HG03575 (cell line): ENCODE results near the gene COL20A1.

Source experiments
- ATAC-seq: cut with Tn5 transposase; IDR thresholded peaks from one replicate; pipeline ENCODE4 v1.9.1; 2021; ENCODE audit not compliant: unreplicated experiment, insufficient number of reproducible peaks, low FRiP score; ENCODE audit errors: extremely low read depth

The COL20A1 gene

GRCh38 chr20:63287697-63288580 is 5.0 kb upstream of the COL20A1 start:
- no peak for ATAC-seq

GRCh38 chr20:63288581-63289251 is 4.3 kb upstream of the COL20A1 start:
- ATAC-seq = no peak

- ATAC-seq = no peak
These were observed 3.5 kb upstream of the COL20A1 start for GRCh38 chr20:63289311-63290135.

- ATAC-seq = no peak
These were observed 2.8 kb upstream of the COL20A1 start for GRCh38 chr20:63290136-63290676.

GRCh38 chr20:63290677-63291472 is 2.1 kb upstream of the COL20A1 start:
- ATAC-seq = no peak

GRCh38 chr20:63291811-63292210 is 1.2 kb upstream of the COL20A1 start:
- no peak for ATAC-seq

GRCh38 chr20:63292292-63292701 is 689 bp upstream of the COL20A1 start:
- ATAC-seq = no peak

- no peak for ATAC-seq
These were observed 470 bp downstream of the COL20A1 start for GRCh38 chr20:63293456-63293855.

GRCh38 chr20:63293871-63294535 is 1.0 kb downstream of the COL20A1 start:
- ATAC-seq = no peak

- no peak for ATAC-seq
These were observed 1.5 kb downstream of the COL20A1 start for GRCh38 chr20:63294536-63294900.

- no peak for ATAC-seq
These were observed 2.0 kb downstream of the COL20A1 start for GRCh38 chr20:63295018-63295417.

- no peak for ATAC-seq
These were observed 2.4 kb downstream of the COL20A1 start for GRCh38 chr20:63295422-63295821.

- no peak for ATAC-seq
These were observed 2.9 kb downstream of the COL20A1 start for GRCh38 chr20:63295846-63296245.

GRCh38 chr20:63296531-63297299 is 3.7 kb downstream of the COL20A1 start:
- no peak for ATAC-seq

GRCh38 chr20:63297371-63297781 is 4.4 kb downstream of the COL20A1 start:
- ATAC-seq = no peak

GRCh38 chr20:63297796-63298572 is 5.0 kb downstream of the COL20A1 start:
- ATAC-seq = no peak
